Suprapubic skin (tissue), 3 donors: Measurements from ENCODE around the gene CAPZB.

Experiments used
- CTCF ChIP-seq, 2 donors: fragments of 200-600 bp in 1 of 2; fragments of 450-650 bp in 1 of 2; sonication (generic) in 1 of 2; IDR thresholded peaks; one replicate each; pipeline ENCODE4 v1.5.1; 2016 to 2019; ENCODE audit warnings: antibody characterized with exemption in 2 of 2, mild to moderate bottlenecking in 1 of 2, moderate library complexity in 1 of 2
- POLR2A ChIP-seq, 2 donors: fragments of 450-650 bp; IDR thresholded peaks; one replicate each; pipeline ENCODE4 v1.6.1; 2017; ENCODE audit warnings: antibody characterized with exemption in 2 of 2, mild to moderate bottlenecking in 2 of 2, moderate library complexity in 2 of 2

GRCh38 chr1:19528438-19528837, 43.1 kb upstream of the CAPZB start:
- TF ChIP-seq CTCF (IDR thresholded peaks at IDR 0.05) (no peak), POLR2A (IDR thresholded peaks at IDR 0.05) (no peak)
